ENCODE measurements around the gene POP4. TPM values are rescaled to one million over a fixed set of nuclear protein-coding genes. Genes with fewer than 3 reads are reported as not detected.

POP4 gene
- total RNA-seq, 2 experiments from 2014 or later = 101 to 136 TPM

DNA sequence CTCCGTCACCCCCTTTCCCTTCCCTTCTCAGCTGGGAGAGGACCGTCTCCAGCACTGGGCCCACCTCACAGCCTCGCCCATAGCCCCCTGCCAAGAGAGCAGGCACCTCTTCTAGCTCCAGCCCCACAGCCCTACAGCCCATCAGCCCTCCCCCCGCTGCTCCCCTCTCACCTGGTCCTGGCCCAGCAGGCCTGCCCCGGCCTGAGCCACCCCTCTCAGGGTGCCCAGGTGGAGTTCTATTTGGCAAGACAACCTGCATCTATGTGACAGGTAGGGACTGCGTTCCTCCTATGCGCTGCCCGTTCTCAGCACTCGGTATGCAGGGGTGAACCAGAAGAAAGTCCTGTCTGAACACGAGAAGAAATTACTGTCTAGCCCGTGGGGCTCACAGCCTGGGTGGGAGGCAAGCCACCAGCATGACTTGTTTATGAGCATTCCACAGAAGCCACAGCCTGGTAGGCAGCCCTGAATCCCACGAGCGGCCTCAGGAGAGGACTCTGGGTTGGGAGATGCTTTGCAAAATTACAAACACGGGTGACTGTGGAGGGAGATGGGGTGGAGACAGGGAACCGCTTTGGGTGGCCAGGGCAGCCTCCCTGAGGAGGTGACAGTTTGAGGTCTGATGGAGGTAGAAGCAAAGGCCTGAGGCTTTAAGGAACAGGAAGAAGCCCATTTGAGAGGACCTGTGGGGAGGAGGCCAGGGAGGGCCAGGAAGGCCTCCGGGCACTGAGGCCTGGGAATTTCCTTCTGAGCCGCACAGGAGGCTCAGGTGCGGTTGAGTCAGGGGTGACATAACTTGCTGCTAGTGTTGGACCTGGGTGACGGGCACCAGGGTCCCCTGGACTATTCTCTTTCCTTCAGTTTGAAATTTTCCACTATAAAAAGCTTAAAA is 58.0 kb downstream of the POP4 start:
- CTCF ChIA-PET = interaction anchor here (1.3 to 5.2 kb wide), 8 partner anchors 8 to 165 kb away, joined by 3 to 55 read pairs (median 14); partner anchors contain the start of genes C19orf12 and POP4
- Mint-ChIP-seq H3K4me3 (peak overlapping the region; percentile 72), H3K36me3 (ENCODE audit: low read depth) (peaks cover 14% of the 10 kb centered on the region), H3K27ac (peak overlapping the region; percentile 28), H3K9me3 (ENCODE audit: low read depth) (no peaks in the 10 kb centered on the region), H3K27me3 (no peaks in the 10 kb centered on the region), H3K4me1 (peaks cover 63% of the 10 kb centered on the region)
- peak; percentile 16 for DNase-seq
- intact Hi-C loops (cut with DNase I, micrococcal nuclease) = loop anchor here (2.0 to 10.0 kb wide), 3 partner anchors 27 to 1551 kb away; no protein-coding TSS in a partner anchor
- POLR2A ChIA-PET = interaction anchor here (0.7 to 1.4 kb wide), 2 partner anchors 58 to 140 kb away, joined by 4 to 7 read pairs; partner anchors contain the start of gene POP4
- ATAC-seq = no peak

DNA sequence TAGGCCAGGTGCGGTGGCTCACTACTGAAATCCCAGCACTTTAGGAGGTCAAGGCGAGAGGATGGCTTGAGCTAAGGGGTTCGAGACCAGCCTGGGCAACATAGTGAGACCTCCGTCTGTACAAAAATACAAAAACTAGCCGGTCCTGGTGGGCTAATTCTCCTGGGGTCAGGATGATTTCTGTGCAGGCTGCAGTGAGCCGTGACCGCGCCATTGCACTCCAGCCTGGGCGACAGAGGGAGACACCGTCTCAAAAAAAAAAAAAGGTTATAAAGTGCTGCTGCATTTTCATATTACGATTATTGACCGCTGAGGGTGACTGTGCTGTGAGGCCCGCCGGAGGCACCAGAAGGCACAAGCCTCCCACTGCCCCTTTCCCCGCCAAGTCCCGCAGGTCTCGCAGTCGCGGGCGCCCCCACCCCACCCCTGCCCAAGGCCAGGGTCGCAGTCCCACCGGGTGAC is 58.7 kb downstream of the POP4 start:
- H3K9me3 Mint-ChIP-seq (ENCODE audit: low read depth) = no peaks in the 10 kb centered on the region
- ATAC-seq (peak; percentile 9), DNase-seq (no peak)
- H3K27ac Mint-ChIP-seq = peak overlapping the region; percentile 28
- H3K4me1 Mint-ChIP-seq = peaks cover 70% of the 10 kb centered on the region
- peaks cover 18% of the 10 kb centered on the region for H3K36me3 Mint-ChIP-seq (ENCODE audit: low read depth)
- intact Hi-C loops (cut with DNase I, micrococcal nuclease) = loop anchor here (1.0 to 10.0 kb wide), 11 partner anchors 16 to 1550 kb away; partner anchors contain the start of genes C19orf12 (in 1 of the 2), POP4 (in 1 of the 2), UQCRFS1 (in 1 of the 2) and URI1 (in 1 of the 2)
- H3K4me3 Mint-ChIP-seq = peak overlapping the region; percentile 72
- CTCF ChIA-PET = interaction anchor here (0.6 to 5.2 kb wide), 10 partner anchors 8 to 58 kb away, joined by 3 to 55 read pairs (median 7); partner anchors contain the start of genes C19orf12 and POP4
- POLR2A ChIA-PET = interaction anchor here (0.7 to 1.4 kb wide), 4 partner anchors 45 to 140 kb away, joined by 4 to 7 read pairs (median 5); partner anchors contain the start of genes C19orf12 and POP4
- H3K27me3 Mint-ChIP-seq = no peaks in the 10 kb centered on the region

DNA sequence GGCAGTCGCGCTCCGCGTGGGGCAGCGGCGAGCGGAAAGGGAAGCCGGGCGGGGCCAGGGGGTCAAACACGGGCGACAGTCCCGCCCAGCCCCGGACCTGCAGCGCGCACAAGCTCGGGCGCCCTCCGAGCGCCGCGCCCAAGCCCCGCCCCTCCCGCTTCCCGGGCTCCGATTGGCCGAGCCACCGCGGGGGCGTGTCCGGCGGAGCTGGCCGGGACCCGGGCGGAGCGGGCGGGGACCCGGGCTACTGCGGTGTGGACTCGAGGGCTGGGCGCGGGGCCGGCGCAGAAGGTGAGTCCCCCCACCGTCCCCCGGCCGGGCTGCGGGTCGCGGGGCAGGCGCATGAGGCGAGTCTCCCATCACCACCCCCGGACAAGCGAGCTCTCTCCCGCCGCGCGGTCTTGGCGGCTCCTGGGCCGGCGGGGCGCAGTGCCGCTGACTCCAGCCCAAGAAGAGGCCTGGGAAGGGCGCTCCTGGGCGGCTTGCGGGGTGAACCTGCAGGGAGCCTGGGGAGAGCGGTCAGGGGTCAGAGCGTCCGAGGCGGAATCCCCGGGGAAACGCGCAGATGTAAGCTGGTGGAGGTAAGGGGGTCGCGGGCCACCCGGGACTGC is 59.2 kb downstream of the POP4 start, which contains the start of gene PLEKHF1:
TSS of gene PLEKHF1 (plus strand) at position 247 of the 611 bp plus-strand sequence. CDS start 8,379 bp downstream, outside the sequence.
- H3K4me3 Mint-ChIP-seq = peak within 1 kb of the TSS; percentile 87
- no peaks in the 10 kb centered on the region for H3K9me3 Mint-ChIP-seq (ENCODE audit: low read depth)
- ATAC-seq (peak; percentile 76), DNase-seq (peak; percentile 92)
- ChIA-PET CTCF (interaction anchor here (0.6 to 5.2 kb wide), 9 partner anchors 10 to 59 kb away, joined by 3 to 55 read pairs (median 5); partner anchors contain the start of genes C19orf12 and POP4), POLR2A (interaction anchor here (0.9 to 1.4 kb wide), 3 partner anchors 46 to 59 kb away, joined by 4 to 7 read pairs (median 6); partner anchors contain the start of genes C19orf12 and POP4)
- H3K36me3 Mint-ChIP-seq (ENCODE audit: low read depth) = peaks cover 22% of the 10 kb centered on the region
- intact Hi-C loops (cut with DNase I, micrococcal nuclease) = loop anchor here (1.0 to 10.0 kb wide), 11 partner anchors 15 to 1549 kb away; partner anchors contain the start of genes C19orf12 (in 1 of the 2), POP4 (in 1 of the 2), UQCRFS1 (in 1 of the 2) and URI1 (in 1 of the 2)
- H3K27ac Mint-ChIP-seq = peak within 1 kb of the TSS; percentile 96
- H3K4me1 Mint-ChIP-seq = peaks cover 71% of the 10 kb centered on the region
- no peaks in the 10 kb centered on the region for H3K27me3 Mint-ChIP-seq

DNA sequence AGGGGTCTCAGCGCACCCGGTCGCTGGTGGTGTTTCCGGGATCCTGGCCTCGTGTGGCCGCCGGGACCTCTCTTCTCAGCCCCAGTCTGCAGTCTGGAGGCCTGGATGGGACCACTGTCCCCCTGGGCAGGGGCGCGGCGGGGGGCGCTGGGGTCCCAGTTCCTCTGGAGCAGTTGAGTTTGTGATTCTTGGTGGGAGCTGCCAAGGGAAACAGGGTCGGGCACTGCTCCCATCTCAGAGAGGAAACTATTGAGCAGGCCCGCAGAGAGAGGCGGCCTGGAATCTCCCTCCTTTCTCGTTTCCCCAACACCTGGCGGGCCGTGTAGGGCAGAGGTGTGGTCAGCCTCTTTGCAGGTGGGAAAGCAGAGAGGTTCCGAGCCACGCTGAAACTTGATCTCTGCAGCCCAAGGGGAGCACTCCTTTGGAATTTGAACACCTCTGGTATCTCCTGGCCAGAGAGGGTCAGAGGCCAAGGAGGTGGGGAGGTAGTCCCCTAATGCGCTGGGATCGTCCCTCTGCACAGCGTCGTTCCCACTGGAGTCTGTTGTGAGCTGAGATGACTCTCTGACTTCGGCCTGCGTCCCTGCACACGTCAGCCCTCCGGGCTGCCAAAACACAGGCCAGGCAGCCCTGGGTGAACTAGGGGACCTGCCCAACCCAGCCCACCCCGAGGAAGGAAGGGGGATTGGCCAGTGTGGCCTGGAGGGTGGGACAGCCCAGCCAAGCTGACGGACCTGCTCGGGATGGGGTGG is 59.9 kb downstream of the POP4 start:
- H3K27ac Mint-ChIP-seq = peak overlapping the region; percentile 96
- H3K36me3 Mint-ChIP-seq (ENCODE audit: low read depth) = peaks cover 28% of the 10 kb centered on the region
- ChIA-PET POLR2A (interaction anchor here (0.9 to 1.4 kb wide), 4 partner anchors 46 to 60 kb away, joined by 4 to 7 read pairs (median 6); partner anchors contain the start of genes C19orf12 and POP4), CTCF (interaction anchor here (0.8 to 5.2 kb wide), 12 partner anchors 9 to 64 kb away, joined by 3 to 55 read pairs (median 7); partner anchors contain the start of genes C19orf12 and POP4)
- no peak for ATAC-seq
- H3K27me3 Mint-ChIP-seq = no peaks in the 10 kb centered on the region
- peak overlapping the region; percentile 87 for H3K4me3 Mint-ChIP-seq
- peak; percentile 46 for DNase-seq
- intact Hi-C loops (cut with DNase I, micrococcal nuclease) = loop anchor here (1.0 to 10.0 kb wide), 13 partner anchors 14 to 1549 kb away; partner anchors contain the start of genes C19orf12 (in 1 of the 2), POP4 (in 1 of the 2), UQCRFS1 (in 1 of the 2) and URI1 (in 1 of the 2)
- peaks cover 73% of the 10 kb centered on the region for H3K4me1 Mint-ChIP-seq
- H3K9me3 Mint-ChIP-seq (ENCODE audit: low read depth) = no peaks in the 10 kb centered on the region

Other genes starting within 250 kb of the POP4 start
- gene VSTM2B, start 80.3 kb upstream of the POP4 start, total RNA-seq = not detected
- gene PLEKHF1, start 59.2 kb downstream of the POP4 start, total RNA-seq = 10 to 100 TPM; 25.4 to 26.6 TPM
- 10 to 100 TPM; 26.7 to 35.7 TPM for gene C19orf12, start 109.0 kb downstream of the POP4 start, total RNA-seq
- 10 to 100 TPM; 29.4 to 30.4 TPM for gene CCNE1, start 205.7 kb downstream of the POP4 start, total RNA-seq